Hepatocyte (in vitro differentiated cells): ENCODE data around the gene DSTN. TPM values are rescaled to one million over a fixed set of nuclear protein-coding genes. Genes with fewer than 3 reads are reported as not detected.
A peak's percentile ranks its signal among the peaks of the same experiment; 100 is the strongest.

Source experiments
- DNase-seq: peaks from one replicate; pipeline ENCODE4 v3.0.0-alpha.2; 2016; ENCODE audit warnings: low spot score
- H2AFZ ChIP-seq: fragments of 200-600 bp; sonication (generic); 2 replicates; pipeline ENCODE4 v1.6.0; 2016; ENCODE audit warnings: antibody characterized with exemption, mild to moderate bottlenecking
- H3K27ac ChIP-seq: fragments of 200-600 bp; sonication (generic); 2 replicates; pipeline ENCODE4 v1.5.1; 2016; ENCODE audit warnings: mild to moderate bottlenecking
- H3K27me3 ChIP-seq: fragments of 200-600 bp; sonication (generic); 2 replicates; pipeline ENCODE4 v1.6.1; 2016
- H3K36me3 ChIP-seq: fragments of 200-600 bp; sonication (generic); replicated peaks from 2 replicates; pipeline ENCODE4 v1.5.1; 2016; ENCODE audit warnings: low read depth; ENCODE audit not compliant: insufficient read depth
- H3K4me1 ChIP-seq: fragments of 200-600 bp; sonication (generic); 2 replicates; pipeline ENCODE4 v1.5.1; 2016; ENCODE audit warnings: mild to moderate bottlenecking, moderate library complexity; ENCODE audit not compliant: insufficient read depth
- H3K4me2 ChIP-seq: fragments of 200-600 bp; sonication (generic); 2 replicates; pipeline ENCODE4 v1.6.0; 2016
- H3K4me3 ChIP-seq: fragments of 200-600 bp; sonication (generic); 2 replicates; pipeline ENCODE4 v1.5.1; 2016; ENCODE audit warnings: mild to moderate bottlenecking
- H3K79me2 ChIP-seq: fragments of 200-600 bp; sonication (generic); 2 replicates; pipeline ENCODE4 v1.6.0; 2017; ENCODE audit warnings: mild to moderate bottlenecking
- H3K9me2 ChIP-seq: fragments of 200-600 bp; sonication (generic); replicated peaks from 2 replicates; pipeline ENCODE4 v1.6.0; 2017; ENCODE audit warnings: mild to moderate bottlenecking; ENCODE audit not compliant: insufficient read depth
- H3K9me3 ChIP-seq: fragments of 200-600 bp; sonication (generic); 2 replicates; pipeline ENCODE4 v1.5.1; 2016; ENCODE audit warnings: low read depth, mild to moderate bottlenecking
- H4K20me1 ChIP-seq: fragments of 200-600 bp; sonication (generic); 2 replicates; pipeline ENCODE4 v1.6.0; 2016; ENCODE audit warnings: mild to moderate bottlenecking; ENCODE audit not compliant: insufficient read depth, poor library complexity, severe bottlenecking
- CTCF ChIP-seq: fragments of 200-600 bp; sonication (generic); IDR thresholded peaks from 2 replicates; pipeline ENCODE4 v1.5.1; 2016; ENCODE audit warnings: antibody characterized with exemption, mild to moderate bottlenecking; ENCODE audit not compliant: poor library complexity
- EZH2 ChIP-seq: fragments of 200-600 bp; sonication (generic); IDR thresholded peaks from 2 replicates; pipeline ENCODE4 v1.6.1; 2016; ENCODE audit warnings: antibody characterized with exemption, mild to moderate bottlenecking, borderline replicate concordance
- EZH2phosphoT487 ChIP-seq: fragments of 200-600 bp; sonication (generic); IDR thresholded peaks from one replicate; pipeline ENCODE4 v1.6.1; 2018; ENCODE audit warnings: antibody characterized with exemption, mild to moderate bottlenecking, low read depth, moderate library complexity; ENCODE audit not compliant: unreplicated experiment, severe bottlenecking
- WGBS: methylation state at CpG from one replicate; pipeline ENCODE4 v1.1.6; 2016; ENCODE audit warnings: low lambda C conversion rate; ENCODE audit errors: missing lambda C conversion rate; 5-methylcytosine and 5-hydroxymethylcytosine counted together
- polyA plus RNA-seq: library from polyadenylated mRNA; unstranded; fragments of >200 nt; fragmentation: Nextera tagmentation; extraction: Ambion mirVana; gene quantifications from 2 replicates; pipeline ENCODE4 v1.2.1, GENCODE V29; 2016
- total RNA-seq: library from RNA; depleted of rRNA; stranded (reverse); fragments of >200 nt; gene quantifications from 2 replicates; pipeline ENCODE4 v1.2.3, GENCODE V29; 2014

Gene DSTN
- total and polyA plus RNA-seq, 2 experiments from 2014 or later: 342 to 352 TPM

GRCh38 chr20:17573463-17573862, 3.6 kb downstream of the DSTN start:
- H3K4me3 ChIP-seq: no peak overlapping the region
- peaks cover 84% of the 10 kb centered on the region for H3K79me2 ChIP-seq
- WGBS: 86% methylated on average over 3 of the region's 3 CpGs
- H3K9me2 ChIP-seq: no peaks in the 10 kb centered on the region
- no peaks in the 10 kb centered on the region for H3K36me3 ChIP-seq
- DNase-seq: no peak
- H3K27ac ChIP-seq: no peak overlapping the region
- H3K4me1 ChIP-seq: peaks cover 16% of the 10 kb centered on the region
- H3K9me3 ChIP-seq: no peaks in the 10 kb centered on the region
- TF ChIP-seq CTCF (no peak), EZH2phosphoT487 (no peak), EZH2 (no peak)
- H4K20me1 ChIP-seq: peaks cover 77% of the 10 kb centered on the region
- H2AFZ ChIP-seq: no peak overlapping the region
- H3K27me3 ChIP-seq: no peaks in the 10 kb centered on the region
- peak overlapping the region; percentile 85 for H3K4me2 ChIP-seq

- peaks cover 99% of the 10 kb centered on the region for H4K20me1 ChIP-seq
- H3K9me2 ChIP-seq: no peaks in the 10 kb centered on the region
- no peaks in the 10 kb centered on the region for H3K9me3 ChIP-seq
- no peak for DNase-seq
- H3K27me3 ChIP-seq: no peaks in the 10 kb centered on the region
- no peak overlapping the region for H3K4me2 ChIP-seq
- WGBS: 88% methylated on average over 8 of the region's 8 CpGs
- no peaks in the 10 kb centered on the region for H3K36me3 ChIP-seq
- no peak overlapping the region for H3K4me3 ChIP-seq
- H2AFZ ChIP-seq: no peak overlapping the region
- H3K27ac ChIP-seq: no peak overlapping the region
- TF ChIP-seq EZH2phosphoT487 (no peak), EZH2 (no peak), CTCF (no peak)
- peaks cover 16% of the 10 kb centered on the region for H3K4me1 ChIP-seq
- peaks cover 100% of the 10 kb centered on the region for H3K79me2 ChIP-seq
These were observed 6.3 kb downstream of the DSTN start for GRCh38 chr20:17576215-17576614.

- no peak for TF ChIP-seq EZH2phosphoT487
- no peak for TF ChIP-seq EZH2
- no peak for TF ChIP-seq CTCF
- H3K4me1 ChIP-seq: no peaks in the 10 kb centered on the region
- DNase-seq: no peak
- H3K4me3 ChIP-seq: no peak overlapping the region
- no peak overlapping the region for H3K4me2 ChIP-seq
- H3K79me2 ChIP-seq: peaks cover 100% of the 10 kb centered on the region
- H3K9me3 ChIP-seq: no peaks in the 10 kb centered on the region
- no peak overlapping the region for H2AFZ ChIP-seq
- H4K20me1 ChIP-seq: peaks cover 93% of the 10 kb centered on the region
- no peaks in the 10 kb centered on the region for H3K9me2 ChIP-seq
- WGBS: 95% methylated on average over 4 of the region's 4 CpGs
- no peaks in the 10 kb centered on the region for H3K36me3 ChIP-seq
- no peak overlapping the region for H3K27ac ChIP-seq
- no peaks in the 10 kb centered on the region for H3K27me3 ChIP-seq
These were observed 9.6 kb downstream of the DSTN start for GRCh38 chr20:17579369-17580039.
